ENCODE results near the gene NRIP1. TPM values are rescaled to one million over a fixed set of nuclear protein-coding genes. Genes with fewer than 3 reads are reported as not detected.
A peak's percentile ranks its signal among the peaks of the same experiment; 100 is the strongest.

Gene NRIP1
- total RNA-seq, 2 experiments from 2014 or later = 12.4 to 12.8 TPM

- no peaks in the 10 kb centered on the region for H3K9me3 Mint-ChIP-seq
- ChIA-PET POLR2A (no interaction called here), CTCF (no interaction called here)
- peaks cover 54% of the 10 kb centered on the region for H3K4me1 Mint-ChIP-seq (ENCODE audit: low read depth)
- DNase-seq = peak; percentile 54
- no peak for TF ChIP-seq CTCF (IDR thresholded peaks at IDR 0.05)
- peak overlapping the region; percentile 96 for H3K27ac Mint-ChIP-seq
- H3K4me3 Mint-ChIP-seq = peak overlapping the region; percentile 84
- intact Hi-C loops (cut with micrococcal nuclease) = no loop called here
- H3K27me3 Mint-ChIP-seq = peaks cover 2% of the 10 kb centered on the region
- ATAC-seq = peak; percentile 4
- H3K36me3 Mint-ChIP-seq (ENCODE audit: low read depth) = peaks cover 2% of the 10 kb centered on the region
Observed at GRCh38 chr21:15063081-15063813, 1.6 kb downstream of the NRIP1 start.

- Mint-ChIP-seq H3K27me3 (peaks cover 2% of the 10 kb centered on the region), H3K9me3 (no peaks in the 10 kb centered on the region), H3K27ac (peak overlapping the region; percentile 96), H3K4me1 (ENCODE audit: low read depth) (peaks cover 60% of the 10 kb centered on the region), H3K36me3 (ENCODE audit: low read depth) (peaks cover 2% of the 10 kb centered on the region), H3K4me3 (peak overlapping the region; percentile 84)
- peak; percentile 17 for TF ChIP-seq CTCF (IDR thresholded peaks at IDR 0.05)
- CTCF ChIA-PET = no interaction called here
- POLR2A ChIA-PET = no interaction called here
- intact Hi-C loops (cut with micrococcal nuclease) = no loop called here
- DNase-seq (no peak), ATAC-seq (no peak)
Observed at GRCh38 chr21:15062606-15062965, 2.2 kb downstream of the NRIP1 start.

- ChIA-PET POLR2A (no interaction called here), CTCF (no interaction called here)
- H3K27ac Mint-ChIP-seq = peak overlapping the region; percentile 96
- H3K9me3 Mint-ChIP-seq = no peaks in the 10 kb centered on the region
- ATAC-seq (no peak), DNase-seq (no peak)
- intact Hi-C loops (cut with micrococcal nuclease) = no loop called here
- peaks cover 63% of the 10 kb centered on the region for H3K4me1 Mint-ChIP-seq (ENCODE audit: low read depth)
- no peaks in the 10 kb centered on the region for H3K27me3 Mint-ChIP-seq
- H3K4me3 Mint-ChIP-seq = peak overlapping the region; percentile 84
- TF ChIP-seq CTCF (IDR thresholded peaks at IDR 0.05) = no peak
- H3K36me3 Mint-ChIP-seq (ENCODE audit: low read depth) = peaks cover 2% of the 10 kb centered on the region
Observed at GRCh38 chr21:15061747-15062605, 2.8 kb downstream of the NRIP1 start.

- Mint-ChIP-seq H3K4me3 (peak overlapping the region; percentile 84), H3K36me3 (ENCODE audit: low read depth) (peaks cover 2% of the 10 kb centered on the region), H3K27me3 (no peaks in the 10 kb centered on the region), H3K4me1 (ENCODE audit: low read depth) (peaks cover 67% of the 10 kb centered on the region), H3K9me3 (no peaks in the 10 kb centered on the region), H3K27ac (peak overlapping the region; percentile 52)
- intact Hi-C loops (cut with micrococcal nuclease) = no loop called here
- TF ChIP-seq CTCF (IDR thresholded peaks at IDR 0.05) = no peak
- no peak for DNase-seq
- ChIA-PET CTCF (no interaction called here), POLR2A (no interaction called here)
- ATAC-seq = no peak
Observed at GRCh38 chr21:15061279-15061678, 3.5 kb downstream of the NRIP1 start.

GRCh38 chr21:15060543-15061175 lies 4.1 kb downstream of the NRIP1 start:
- Mint-ChIP-seq H3K4me3 (peak overlapping the region; percentile 84), H3K27ac (peak overlapping the region; percentile 52), H3K36me3 (ENCODE audit: low read depth) (peaks cover under 1% of the 10 kb centered on the region), H3K27me3 (no peaks in the 10 kb centered on the region), H3K4me1 (ENCODE audit: low read depth) (peaks cover 68% of the 10 kb centered on the region), H3K9me3 (no peaks in the 10 kb centered on the region)
- DNase-seq (no peak), ATAC-seq (no peak)
- POLR2A ChIA-PET = no interaction called here
- CTCF ChIA-PET = no interaction called here
- intact Hi-C loops (cut with micrococcal nuclease) = no loop called here
- TF ChIP-seq CTCF (IDR thresholded peaks at IDR 0.05) = no peak

Measured in activated CD8-positive, alpha-beta T cell treated with anti-CD3 and anti-CD28 coated beads for 36 hours (primary cell).